HepG2 (cell line): Measurements from ENCODE around the gene SERINC5. TPM values are rescaled to one million over a fixed set of nuclear protein-coding genes. Genes with fewer than 3 reads are reported as not detected.
A peak's percentile ranks its signal among the peaks of the same experiment; 100 is the strongest.

ENCODE experiments used
- ATAC-seq: fragments of 200-7000 bp; cut with Tn5 transposase; 3 replicates; pipeline ENCODE4 v1.9.1; 2020; ENCODE audit warnings: mild to moderate bottlenecking, moderate library complexity
- BruUV-seq: library from RNA; stranded (reverse); fragments of 400-500 nt; replicated peaks from 2 replicates; lab custom pipeline; 2021; lab: Mats Ljungman, UMichigan
- CTCF ChIA-PET: fragments of 300-600 bp; formaldehyde crosslinking; extraction: SDS; loops from one replicate; lab custom pipeline; 2021; ENCODE audit warnings: low total read pairs, inconsistent platforms, low intra/inter-chr PET ratio; lab: Yijun Ruan, JAX
- POLR2A ChIA-PET: fragments of 350-600 bp; sonication (Branson Sonifier 250); formaldehyde crosslinking; loops from one replicate; lab custom pipeline; 2020; ENCODE audit warnings: antibody characterized with exemption, inconsistent platforms; lab: Yijun Ruan, JAX
- DNase-seq: peaks from one replicate; pipeline ENCODE4 v3.0.0-alpha.2; 2015; ENCODE audit warnings: low spot score
- FAIRE-seq: peaks from 3 replicates; lab custom pipeline; 2011; peaks lifted over from hg19 to GRCh38; lab: Jason Lieb, UNC
- H2AFZ ChIP-seq: one replicate; pipeline ENCODE4 v1.6.1; 2011; ENCODE audit warnings: low read length, inconsistent platforms
- H3K27ac ChIP-seq: fragments of 300-600 bp; 3 replicates; pipeline ENCODE4 v1.8.0; 2011; ENCODE audit warnings: mixed run types, mild to moderate bottlenecking, mixed read lengths, low read length, inconsistent platforms; ENCODE audit not compliant: insufficient read depth; ENCODE audit errors: extremely low read length
- H3K27me3 ChIP-seq, 2 experiments: fragments of 200-600 bp in 1 of 2; 2 replicates in 1 of 2; 3 replicates in 1 of 2; pipeline versions ENCODE4 v1.6.0 to v1.8.0; 2011; ENCODE audit warnings: low read length in 2 of 2, mild to moderate bottlenecking in 2 of 2, moderate library complexity in 2 of 2, inconsistent platforms in 1 of 2; ENCODE audit not compliant: insufficient read depth in 2 of 2, control insufficient read depth in 1 of 2
- H3K36me3 ChIP-seq, 2 experiments: fragments of 200-600 bp in 1 of 2; replicated peaks in 1 of 2; 2 replicates in 1 of 2; 3 replicates in 1 of 2; pipeline versions ENCODE4 v1.5.1 to v1.8.0; 2011; ENCODE audit warnings: low read length in 2 of 2, inconsistent platforms in 1 of 2; ENCODE audit not compliant: insufficient read depth in 2 of 2, control insufficient read depth in 1 of 2
- H3K4me1 ChIP-seq: 2 replicates; pipeline ENCODE4 v1.5.1; 2012; ENCODE audit warnings: low read length, inconsistent platforms; ENCODE audit not compliant: insufficient read depth
- H3K4me2 ChIP-seq: 2 replicates; pipeline ENCODE4 v1.6.0; 2011; ENCODE audit warnings: low read depth, low read length, inconsistent platforms
- H3K4me3 ChIP-seq, 3 experiments: fragments of 200-600 bp in 1 of 3; sonication (generic), shearing (Covaris generic) in 1 of 3; replicated peaks in 1 of 3; 2 replicates each; pipeline ENCODE4 v1.5.1; 2011 to 2016; ENCODE audit warnings: low read length in 3 of 3, inconsistent platforms in 2 of 3, low read depth in 2 of 3, mild to moderate bottlenecking in 2 of 3, control low read depth in 1 of 3, mixed read lengths in 1 of 3; ENCODE audit not compliant: insufficient read depth in 1 of 3
- H3K79me2 ChIP-seq: one replicate; pipeline ENCODE4 v1.6.1; 2011; ENCODE audit warnings: low read length, inconsistent platforms; ENCODE audit not compliant: insufficient read depth
- H3K9ac ChIP-seq: 2 replicates; pipeline ENCODE4 v1.6.0; 2011; ENCODE audit warnings: mild to moderate bottlenecking, low read depth, low read length, inconsistent platforms; ENCODE audit not compliant: insufficient read depth
- H3K9me3 ChIP-seq: 2 replicates; pipeline ENCODE4 v1.5.1; 2012; ENCODE audit warnings: mild to moderate bottlenecking, low read length
- H4K20me1 ChIP-seq: 2 replicates; pipeline ENCODE4 v1.6.0; 2011; ENCODE audit warnings: inconsistent platforms, mild to moderate bottlenecking, low read length, moderate library complexity; ENCODE audit not compliant: insufficient read depth
- ARNTL ChIP-seq: sonication (generic); formaldehyde crosslinking; IDR thresholded peaks from 2 replicates; pipeline ENCODE4 v1.4.0; 2020; ENCODE audit warnings: mild to moderate bottlenecking, missing genetic modification reagents
- FOXP4 ChIP-seq: sonication (generic); formaldehyde crosslinking; IDR thresholded peaks from 2 replicates; pipeline ENCODE4 v1.4.0; 2020; ENCODE audit warnings: missing genetic modification reagents
- NR2F1 ChIP-seq, 2 experiments: fragments of 450-650 bp in 1 of 2; formaldehyde crosslinking in 1 of 2; IDR thresholded peaks; 2 replicates each; pipeline versions ENCODE4 v1.5.0 to v1.6.1; 2016 to 2020; ENCODE audit warnings: mild to moderate bottlenecking in 1 of 2, missing compliant biosample characterization in 1 of 2, missing genetic modification reagents in 1 of 2, moderate library complexity in 1 of 2
- PLSCR1 ChIP-seq: sonication (generic); formaldehyde crosslinking; IDR thresholded peaks from 2 replicates; pipeline ENCODE4 v1.5.0; 2020; ENCODE audit warnings: missing genetic modification reagents, mild to moderate bottlenecking, borderline replicate concordance
- SALL2 ChIP-seq: sonication (generic); formaldehyde crosslinking; IDR thresholded peaks from 2 replicates; pipeline ENCODE4 v1.8.1; 2023; ENCODE audit warnings: mild to moderate bottlenecking, missing genetic modification reagents, inconsistent platforms
- SMC3 ChIP-seq: IDR thresholded peaks from 2 replicates; pipeline ENCODE4 v1.6.1; 2011; ENCODE audit warnings: low read length, improper control_type of control experiment
- ZFP37 ChIP-seq: sonication (generic); formaldehyde crosslinking; IDR thresholded peaks from 2 replicates; pipeline ENCODE4 v1.4.0; 2020; ENCODE audit warnings: missing genetic modification reagents, borderline replicate concordance
- ZNF3 ChIP-seq: IDR thresholded peaks from 2 replicates; pipeline ENCODE4 v1.7.0; 2017; ENCODE audit warnings: inconsistent platforms
- ZNF501 ChIP-seq: sonication (generic); formaldehyde crosslinking; IDR thresholded peaks from 2 replicates; pipeline ENCODE4 v1.5.1; 2020; ENCODE audit warnings: mild to moderate bottlenecking, moderate library complexity, missing genetic modification reagents
- ZNF550 ChIP-seq: sonication (generic); formaldehyde crosslinking; IDR thresholded peaks from 2 replicates; pipeline ENCODE4 v1.4.0; 2020; ENCODE audit warnings: mild to moderate bottlenecking, missing genetic modification reagents, borderline replicate concordance
- ZNF570 ChIP-seq: sonication (generic); formaldehyde crosslinking; IDR thresholded peaks from 2 replicates; pipeline ENCODE4 v1.4.0; 2020; ENCODE audit warnings: mild to moderate bottlenecking, missing genetic modification reagents, borderline replicate concordance
- ZNF652 ChIP-seq: IDR thresholded peaks from 2 replicates; pipeline ENCODE4 v1.6.1; 2016; ENCODE audit warnings: low read depth, borderline replicate concordance
- ZNF737 ChIP-seq: sonication (generic); formaldehyde crosslinking; IDR thresholded peaks from 2 replicates; pipeline ENCODE4 v1.5.0; 2020; ENCODE audit warnings: missing genetic modification reagents, mild to moderate bottlenecking, borderline replicate concordance
- WGBS: methylation state at CpG from one replicate; pipeline ENCODE4 v1.1.6; 2017; ENCODE audit warnings: low lambda C conversion rate; 5-methylcytosine and 5-hydroxymethylcytosine counted together
- in situ Hi-C: cut with HindIII; loops from 2 replicates; pipeline ENCODE4 v1.10.0; 2017; ENCODE audit warnings: low pct_unique_long_range_greater_than_20kb; ENCODE audit not compliant: extremely low pct_ligation_motif_present
- intact Hi-C: fragments of 100-400 bp; cut with micrococcal nuclease; formaldehyde crosslinking; loops from one replicate; pipeline ENCODE4 v1.10.0; 2022; ENCODE audit not compliant: unreplicated experiment
- polyA plus RNA-seq, 8 experiments: library from polyadenylated mRNA; depleted of rRNA in 3 of 8; stranded (reverse) in 7 of 8; unstranded in 1 of 8; fragments of >200 nt; fragmentation: Illumina TruSeq in 4 of 8; extraction: Trizol in 4 of 8; gene quantifications; 2 replicates each; pipeline versions ENCODE4 v1.2.1 to v1.2.3, GENCODE V29; 2011 to 2016; ENCODE audit warnings: low read depth in 4 of 8, missing spikeins in 1 of 8, mixed read lengths in 1 of 8; ENCODE audit not compliant: insufficient read depth in 1 of 8
- total RNA-seq, 5 experiments: library from RNA; depleted of rRNA; stranded (reverse); fragments of >200 nt; fragmentation: Illumina TruSeq; extraction: Trizol; gene quantifications; 2 replicates each; pipeline ENCODE4 v1.2.3, GENCODE V29; 2016; ENCODE audit warnings: low read depth in 1 of 5
- TF ChIP-seq, protein P1 (sequence below): IDR thresholded peaks from 2 replicates; pipeline ENCODE4 v1.4.0; 2020; ENCODE audit warnings: mild to moderate bottlenecking, missing genetic modification reagents
- TF ChIP-seq, protein P2 (sequence below): sonication (generic); formaldehyde crosslinking; conservative IDR thresholded peaks from 2 replicates; pipeline ENCODE4 v1.5.0; 2020; ENCODE audit warnings: missing genetic modification reagents

Gene SERINC5
- total and polyA plus RNA-seq, 2 of the 13 experiments (the other 11 are each of a cell fraction or from before 2014, with no cell fraction given) = 17.3 to 22.8 TPM

DNA sequence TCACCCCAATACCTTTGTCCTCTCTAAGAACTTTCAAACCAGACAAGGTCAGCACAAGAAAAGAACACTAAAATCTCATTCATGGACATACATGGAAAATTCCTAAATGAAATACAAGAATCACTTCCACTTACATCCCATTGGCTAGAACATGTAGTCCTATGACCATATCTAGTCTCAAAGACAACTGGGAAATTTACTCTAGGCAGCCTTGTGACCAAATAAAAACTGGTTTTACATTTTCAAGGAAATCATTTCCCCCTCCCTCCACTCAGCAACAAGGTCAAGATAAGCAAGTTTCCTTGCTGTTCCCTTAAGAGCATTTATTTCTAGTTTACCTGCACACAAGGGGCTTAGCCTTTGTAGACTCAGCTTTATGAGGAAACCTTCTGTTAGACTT is 20.3 kb upstream of the SERINC5 start (continued):
- TF ChIP-seq, protein P1, sequence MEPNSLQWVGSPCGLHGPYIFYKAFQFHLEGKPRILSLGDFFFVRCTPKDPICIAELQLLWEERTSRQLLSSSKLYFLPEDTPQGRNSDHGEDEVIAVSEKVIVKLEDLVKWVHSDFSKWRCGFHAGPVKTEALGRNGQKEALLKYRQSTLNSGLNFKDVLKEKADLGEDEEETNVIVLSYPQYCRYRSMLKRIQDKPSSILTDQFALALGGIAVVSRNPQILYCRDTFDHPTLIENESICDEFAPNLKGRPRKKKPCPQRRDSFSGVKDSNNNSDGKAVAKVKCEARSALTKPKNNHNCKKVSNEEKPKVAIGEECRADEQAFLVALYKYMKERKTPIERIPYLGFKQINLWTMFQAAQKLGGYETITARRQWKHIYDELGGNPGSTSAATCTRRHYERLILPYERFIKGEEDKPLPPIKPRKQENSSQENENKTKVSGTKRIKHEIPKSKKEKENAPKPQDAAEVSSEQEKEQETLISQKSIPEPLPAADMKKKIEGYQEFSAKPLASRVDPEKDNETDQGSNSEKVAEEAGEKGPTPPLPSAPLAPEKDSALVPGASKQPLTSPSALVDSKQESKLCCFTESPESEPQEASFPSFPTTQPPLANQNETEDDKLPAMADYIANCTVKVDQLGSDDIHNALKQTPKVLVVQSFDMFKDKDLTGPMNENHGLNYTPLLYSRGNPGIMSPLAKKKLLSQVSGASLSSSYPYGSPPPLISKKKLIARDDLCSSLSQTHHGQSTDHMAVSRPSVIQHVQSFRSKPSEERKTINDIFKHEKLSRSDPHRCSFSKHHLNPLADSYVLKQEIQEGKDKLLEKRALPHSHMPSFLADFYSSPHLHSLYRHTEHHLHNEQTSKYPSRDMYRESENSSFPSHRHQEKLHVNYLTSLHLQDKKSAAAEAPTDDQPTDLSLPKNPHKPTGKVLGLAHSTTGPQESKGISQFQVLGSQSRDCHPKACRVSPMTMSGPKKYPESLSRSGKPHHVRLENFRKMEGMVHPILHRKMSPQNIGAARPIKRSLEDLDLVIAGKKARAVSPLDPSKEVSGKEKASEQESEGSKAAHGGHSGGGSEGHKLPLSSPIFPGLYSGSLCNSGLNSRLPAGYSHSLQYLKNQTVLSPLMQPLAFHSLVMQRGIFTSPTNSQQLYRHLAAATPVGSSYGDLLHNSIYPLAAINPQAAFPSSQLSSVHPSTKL (CRISPR knock-in tag) = no peak
- TF ChIP-seq SALL2 (CRISPR knock-in tag) (no peak), ZNF570 (CRISPR knock-in tag) (no peak), ZNF550 (CRISPR knock-in tag) (no peak), NR2F1 (CRISPR knock-in tag; IDR thresholded peaks at IDR 0.05) (no peak), ZFP37 (CRISPR knock-in tag) (no peak)

GRCh38 chr5:80275347-80275746 is 19.5 kb upstream of the SERINC5 start:
- Histone ChIP-seq H3K4me2 (no peak overlapping the region), H3K9me3 (no peaks in the 10 kb centered on the region), H3K9ac (no peak overlapping the region), H3K79me2 (no peaks in the 10 kb centered on the region), H3K4me1 (0 out of 2 replicates have a peak, but pooled peaks cover 5% of the 10 kb centered on the region), H4K20me1 (no peaks in the 10 kb centered on the region), H3K27ac (no peak overlapping the region), H2AFZ (no peak overlapping the region), H3K27me3 (no peaks in the 10 kb centered on the region), H3K4me3 (no peak overlapping the region), H3K36me3 (no peaks in the 10 kb centered on the region)
- BruUV-seq = no TSS peak
- 54% methylated on average over 2 of the region's 2 CpGs for WGBS
- intact Hi-C loops = loop anchor here (1.0 kb wide), 1 partner anchor 182 kb away; no protein-coding TSS in a partner anchor
- DNase-seq = peak; percentile 40
- ChIA-PET POLR2A (interaction anchor here (0.9 kb wide), 1 partner anchor 20 kb away, joined by 4 read pairs; the partner anchor contains the start of gene SERINC5), CTCF (interaction anchor here (2.7 kb wide), 1 partner anchor 184 kb away, joined by 22 read pairs; no protein-coding TSS in a partner anchor)
- peak; percentile 81 for ATAC-seq
- FAIRE-seq = peak; percentile 57
- in situ Hi-C loops = no loop called here
- TF ChIP-seq ZNF652 (no peak), PLSCR1 (CRISPR knock-in tag) (no peak), ZNF737 (CRISPR knock-in tag) (no peak), ARNTL (no peak), FOXP4 (CRISPR knock-in tag) (no peak), ZNF3 (CRISPR knock-in tag) (no peak), SMC3 (peak; percentile 86), ZNF501 (no peak)
- TF ChIP-seq, protein P2, sequence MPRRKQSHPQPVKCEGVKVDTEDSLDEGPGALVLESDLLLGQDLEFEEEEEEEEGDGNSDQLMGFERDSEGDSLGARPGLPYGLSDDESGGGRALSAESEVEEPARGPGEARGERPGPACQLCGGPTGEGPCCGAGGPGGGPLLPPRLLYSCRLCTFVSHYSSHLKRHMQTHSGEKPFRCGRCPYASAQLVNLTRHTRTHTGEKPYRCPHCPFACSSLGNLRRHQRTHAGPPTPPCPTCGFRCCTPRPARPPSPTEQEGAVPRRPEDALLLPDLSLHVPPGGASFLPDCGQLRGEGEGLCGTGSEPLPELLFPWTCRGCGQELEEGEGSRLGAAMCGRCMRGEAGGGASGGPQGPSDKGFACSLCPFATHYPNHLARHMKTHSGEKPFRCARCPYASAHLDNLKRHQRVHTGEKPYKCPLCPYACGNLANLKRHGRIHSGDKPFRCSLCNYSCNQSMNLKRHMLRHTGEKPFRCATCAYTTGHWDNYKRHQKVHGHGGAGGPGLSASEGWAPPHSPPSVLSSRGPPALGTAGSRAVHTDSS (CRISPR knock-in tag) = no peak
